M059J (cell line): Measurements from ENCODE around the gene NRCAM. TPM values are rescaled to one million over a fixed set of nuclear protein-coding genes. Genes with fewer than 3 reads are reported as not detected.

ENCODE experiments used
- DNase-seq: peaks from one replicate; pipeline ENCODE4 v3.0.0-alpha.2; 2012; ENCODE audit warnings: low read depth
- total RNA-seq: library from RNA; depleted of rRNA; stranded (reverse); fragments of >200 nt; shearing (Covaris generic); gene quantifications from 2 replicates; pipeline ENCODE4 v1.2.3, GENCODE V29; 2014

Gene NRCAM
- total RNA-seq, 1 experiment from 2014 or later: 0.49 TPM

- no peak for DNase-seq
Measured at GRCh38 chr7:108157606-108158335, 298.5 kb downstream of the NRCAM start.

GRCh38 chr7:108156897-108157605 is 299.2 kb downstream of the NRCAM start:
- DNase-seq: peak; percentile 10

- DNase-seq: no peak
Measured at GRCh38 chr7:108152198-108152597, 304.0 kb downstream of the NRCAM start.

GRCh38 chr7:108149908-108150307 is 306.3 kb downstream of the NRCAM start:
- no peak for DNase-seq

- no peak for DNase-seq
Measured at GRCh38 chr7:108149119-108149518, 307.1 kb downstream of the NRCAM start.

GRCh38 chr7:108147031-108147563 is 309.1 kb downstream of the NRCAM start:
- no peak for DNase-seq

- peak; percentile 79 for DNase-seq
Measured at GRCh38 chr7:108146070-108146842, 310.0 kb downstream of the NRCAM start.

GRCh38 chr7:108145401-108145800 is 310.8 kb downstream of the NRCAM start:
- DNase-seq: no peak

GRCh38 chr7:108144931-108145330 is 311.3 kb downstream of the NRCAM start:
- DNase-seq: no peak

- DNase-seq: no peak
Measured at GRCh38 chr7:108143658-108144420, 312.4 kb downstream of the NRCAM start.

GRCh38 chr7:108142675-108143259 is 313.5 kb downstream of the NRCAM start:
- DNase-seq: no peak

- no peak for DNase-seq
Measured at GRCh38 chr7:108142180-108142579, 314.1 kb downstream of the NRCAM start.

GRCh38 chr7:108140671-108141070 is 315.6 kb downstream of the NRCAM start:
- no peak for DNase-seq

- DNase-seq: no peak
Measured at GRCh38 chr7:108138911-108139310, 317.3 kb downstream of the NRCAM start.

- no peak for DNase-seq
Measured at GRCh38 chr7:108137993-108138392, 318.2 kb downstream of the NRCAM start.

GRCh38 chr7:108137040-108137439 is 319.2 kb downstream of the NRCAM start:
- no peak for DNase-seq

- DNase-seq: no peak
Measured at GRCh38 chr7:108136191-108136688, 320.0 kb downstream of the NRCAM start.

- no peak for DNase-seq
Measured at GRCh38 chr7:108135446-108136190, 320.6 kb downstream of the NRCAM start.

GRCh38 chr7:108134486-108134885 is 321.8 kb downstream of the NRCAM start:
- peak; percentile 64 for DNase-seq
